NT2/D1 (cell line): ENCODE measurements around the gene PMCH.

Source experiments
- SUZ12 ChIP-seq: IDR thresholded peaks from 2 replicates; pipeline ENCODE4 v1.6.1; 2011; ENCODE audit not compliant: insufficient read length, insufficient read depth; ENCODE audit errors: extremely low read depth
- YY1 ChIP-seq: IDR thresholded peaks from 2 replicates; pipeline ENCODE4 v1.6.1; 2011; ENCODE audit not compliant: insufficient read length, insufficient read depth
- ZNF274 ChIP-seq: IDR thresholded peaks from 2 replicates; pipeline ENCODE4 v1.6.1; 2011; ENCODE audit warnings: mild to moderate bottlenecking, low read depth, low read length

GRCh38 chr12:102174761-102175160 lies 22.9 kb downstream of the PMCH start:
- no peak for TF ChIP-seq YY1
- no peak for TF ChIP-seq ZNF274
- no peak for TF ChIP-seq SUZ12
